ENCODE data around the gene TMCC3. TPM values are rescaled to one million over a fixed set of nuclear protein-coding genes. Genes with fewer than 3 reads are reported as not detected.

TMCC3 gene
- total and polyA plus RNA-seq, 2 experiments from 2014 or later: 0.11 to 0.46 TPM

DNA sequence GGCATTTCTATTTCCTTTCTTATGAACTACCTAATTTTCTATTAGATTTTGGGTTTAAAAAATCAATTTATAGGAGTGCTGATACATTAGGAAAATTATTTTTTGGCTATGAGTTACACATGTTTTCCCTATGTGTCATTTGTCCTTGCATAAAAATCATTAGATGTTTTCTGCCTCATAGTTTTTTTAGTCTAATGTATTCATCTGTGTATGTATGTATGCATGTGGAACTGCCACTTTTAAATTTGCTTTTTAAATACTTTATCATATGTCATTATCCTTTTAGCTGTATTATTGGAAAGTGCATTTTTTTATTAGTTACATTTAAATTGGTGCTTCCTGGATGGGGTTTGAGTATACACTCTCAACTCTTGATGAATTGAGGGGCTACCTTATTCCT, 112.0 kb downstream of the TMCC3 start:
- Histone ChIP-seq H3K4me1 (ENCODE audit: insufficient read depth) (no peaks in the 10 kb centered on the region), H3K9me2 (ENCODE audit: insufficient read depth) (no peaks in the 10 kb centered on the region), H3K79me2 (ENCODE audit: insufficient read depth) (no peaks in the 10 kb centered on the region), H3K4me2 (ENCODE audit: unreplicated experiment) (no peak overlapping the region), H3F3A (ENCODE audit: insufficient read depth) (no peaks in the 10 kb centered on the region), H3K9ac (no peak overlapping the region), H3K27ac (no peak overlapping the region), H3K27me3 (replicated peaks; ENCODE audit: insufficient read depth) (peaks cover 10% of the 10 kb centered on the region; the same call in 1 of the 2 replicates), H3K36me3 (ENCODE audit: low read depth) (no peaks in the 10 kb centered on the region), H3K9me3 (ENCODE audit: low read depth) (no peaks in the 10 kb centered on the region), H4K20me1 (ENCODE audit: insufficient read depth) (no peaks in the 10 kb centered on the region), H2AFZ (no peak overlapping the region), H3K4me3 (no peak overlapping the region)
- TF ChIP-seq EZH2 (IDR thresholded peaks at IDR 0.05; ENCODE audit: insufficient read depth, poor library complexity, severe bottlenecking) (no peak), EZH2phosphoT487 (IDR thresholded peaks at IDR 0.05; ENCODE audit: insufficient read depth, low read depth) (no peak)
- DNase-seq: peak; percentile 33
- in situ Hi-C loops (cut with MboI): no loop called here

DNA sequence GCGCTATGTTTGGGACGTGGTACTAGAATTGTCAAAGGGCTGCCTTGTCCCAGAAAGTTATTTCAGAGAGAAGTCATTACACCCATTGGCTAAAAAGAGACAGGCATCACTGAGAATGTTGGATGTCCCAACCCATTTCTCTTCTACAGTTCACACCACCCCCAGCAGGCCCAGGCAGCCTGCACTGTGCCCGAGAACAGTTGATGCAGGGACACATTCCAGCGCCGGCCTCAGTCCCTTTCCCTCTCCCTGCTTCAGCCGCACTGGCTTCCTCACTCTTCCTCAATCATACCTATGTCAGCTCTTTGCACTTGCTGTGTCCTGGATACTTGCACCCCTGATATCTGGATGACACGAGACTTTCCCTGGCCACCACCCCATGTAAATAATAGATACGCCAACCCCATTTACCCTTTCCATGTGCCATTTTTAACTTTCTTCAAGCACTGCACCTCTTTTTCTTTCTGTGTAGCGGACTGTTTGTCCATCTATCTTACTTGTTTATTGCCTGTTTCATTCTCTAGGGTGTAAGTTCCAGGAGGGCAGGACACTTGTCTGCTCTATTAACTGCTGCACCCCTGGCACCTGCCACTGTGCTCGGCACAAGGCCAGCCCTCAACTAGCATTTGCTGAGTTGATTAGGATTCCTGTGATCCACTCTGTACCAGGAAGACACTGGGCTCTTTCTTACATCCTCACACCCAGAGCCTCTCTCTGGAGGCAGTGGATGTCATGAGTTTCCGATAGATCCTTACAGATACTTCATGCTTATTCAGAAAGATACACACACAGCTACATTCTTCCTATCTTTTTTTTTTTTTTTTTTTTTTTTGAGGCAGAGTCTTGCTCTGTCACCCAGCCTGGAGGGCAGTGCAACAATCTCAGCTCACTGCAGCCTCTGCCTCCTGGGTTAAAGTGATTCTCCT, 114.1 kb downstream of the TMCC3 start:
- Histone ChIP-seq H3K27ac (no peak overlapping the region), H2AFZ (no peak overlapping the region), H3F3A (ENCODE audit: insufficient read depth) (no peaks in the 10 kb centered on the region), H3K4me3 (no peak overlapping the region), H3K79me2 (ENCODE audit: insufficient read depth) (no peaks in the 10 kb centered on the region), H3K9me2 (ENCODE audit: insufficient read depth) (no peaks in the 10 kb centered on the region), H3K27me3 (replicated peaks; ENCODE audit: insufficient read depth) (peaks cover 10% of the 10 kb centered on the region; the same call in 1 of the 2 replicates), H3K4me1 (ENCODE audit: insufficient read depth) (no peaks in the 10 kb centered on the region), H3K9ac (no peak overlapping the region), H3K9me3 (ENCODE audit: low read depth) (no peaks in the 10 kb centered on the region), H3K36me3 (ENCODE audit: low read depth) (no peaks in the 10 kb centered on the region), H3K4me2 (ENCODE audit: unreplicated experiment) (no peak overlapping the region), H4K20me1 (ENCODE audit: insufficient read depth) (no peaks in the 10 kb centered on the region)
- DNase-seq: no peak
- WGBS, 2 experiments (ENCODE audit: low coverage in 1 of 2, low lambda C conversion rate in 2 of 2, missing lambda C conversion rate in 2 of 2): 79 to 86% methylated on average over 11 of the region's 11 CpGs
- TF ChIP-seq EZH2 (IDR thresholded peaks at IDR 0.05; ENCODE audit: insufficient read depth, poor library complexity, severe bottlenecking) (no peak), EZH2phosphoT487 (IDR thresholded peaks at IDR 0.05; ENCODE audit: insufficient read depth, low read depth) (no peak)
- in situ Hi-C loops (cut with MboI): no loop called here

DNA sequence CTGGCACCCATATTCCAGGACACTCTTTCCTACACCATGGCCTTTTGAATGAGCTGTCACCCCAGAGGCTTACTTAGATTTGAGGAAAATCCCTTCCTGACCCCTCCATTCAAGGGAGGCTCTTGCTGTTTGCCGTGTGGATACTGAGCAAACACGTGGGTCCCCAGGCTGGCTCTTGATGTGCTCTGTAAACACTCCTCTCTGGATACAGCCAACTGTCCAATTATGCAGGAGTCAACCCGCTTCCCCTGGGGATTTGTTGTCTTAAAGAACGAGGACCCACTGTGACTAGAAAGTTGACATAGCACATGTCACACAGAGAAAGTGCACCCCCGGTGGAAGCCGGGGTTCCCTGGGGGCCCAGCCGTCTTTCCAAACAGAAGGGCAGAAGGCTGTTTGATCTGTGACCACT, 114.8 kb downstream of the TMCC3 start:
- Histone ChIP-seq H3K9me3 (ENCODE audit: low read depth) (no peaks in the 10 kb centered on the region), H4K20me1 (ENCODE audit: insufficient read depth) (no peaks in the 10 kb centered on the region), H3K27ac (no peak overlapping the region), H3F3A (ENCODE audit: insufficient read depth) (no peaks in the 10 kb centered on the region), H3K79me2 (ENCODE audit: insufficient read depth) (no peaks in the 10 kb centered on the region), H3K36me3 (ENCODE audit: low read depth) (no peaks in the 10 kb centered on the region), H3K4me1 (ENCODE audit: insufficient read depth) (no peaks in the 10 kb centered on the region), H3K4me3 (no peak overlapping the region), H3K9me2 (ENCODE audit: insufficient read depth) (no peaks in the 10 kb centered on the region), H2AFZ (no peak overlapping the region), H3K4me2 (ENCODE audit: unreplicated experiment) (no peak overlapping the region), H3K9ac (no peak overlapping the region), H3K27me3 (replicated peaks; ENCODE audit: insufficient read depth) (peaks cover 18% of the 10 kb centered on the region; the same call in 1 of the 2 replicates)
- no peak for TF ChIP-seq EZH2phosphoT487 (IDR thresholded peaks at IDR 0.05; ENCODE audit: insufficient read depth, low read depth)
- no peak for TF ChIP-seq EZH2 (IDR thresholded peaks at IDR 0.05; ENCODE audit: insufficient read depth, poor library complexity, severe bottlenecking)
- no peak for DNase-seq
- WGBS, 2 experiments (ENCODE audit: low coverage in 1 of 2, low lambda C conversion rate in 2 of 2, missing lambda C conversion rate in 2 of 2): 90 to 91% methylated on average over 7 of the region's 7 CpGs
- in situ Hi-C loops (cut with MboI): no loop called here

DNA sequence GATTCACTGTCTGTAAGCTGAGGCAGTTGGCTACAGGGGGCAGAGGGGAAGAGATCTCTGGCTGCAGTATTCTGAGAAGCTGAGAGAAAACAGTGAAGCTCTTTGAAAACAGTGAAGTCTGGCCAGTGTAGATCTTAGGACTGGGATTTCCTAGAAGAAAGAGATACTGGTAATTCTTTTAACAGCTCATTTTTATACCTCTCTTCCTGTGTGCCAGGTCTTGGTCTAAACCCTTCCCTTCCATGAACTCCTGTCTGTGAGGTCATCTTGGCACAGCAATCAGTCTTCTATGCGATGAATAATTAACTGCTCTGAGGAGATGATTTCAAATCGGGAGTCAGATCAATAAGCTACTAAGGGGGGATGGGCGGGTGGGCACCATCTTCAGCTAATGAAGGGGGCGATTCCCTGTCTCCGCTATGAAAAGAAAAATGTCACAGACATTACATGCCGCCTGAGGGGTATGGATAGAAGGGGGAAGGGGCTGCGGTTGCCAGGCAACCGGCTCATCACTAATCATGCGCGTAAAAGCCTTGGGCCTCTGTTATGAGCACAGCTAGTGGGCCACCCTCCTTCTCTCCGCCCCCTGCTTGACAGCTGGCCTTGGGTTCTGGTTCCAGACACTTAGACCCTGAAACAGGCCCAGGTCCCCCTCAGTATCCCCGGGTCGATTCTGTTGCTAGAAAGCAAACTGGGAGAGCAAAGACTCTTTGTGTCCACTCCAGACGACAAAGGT, 115.4 kb downstream of the TMCC3 start:
- in situ Hi-C loops (cut with MboI): loop anchor here (5.0 kb wide), 1 partner anchor 398 kb away; no protein-coding TSS in a partner anchor
- WGBS, 2 experiments (ENCODE audit: low coverage in 1 of 2, low lambda C conversion rate in 2 of 2, missing lambda C conversion rate in 2 of 2): 82 to 85% methylated on average over 13 to 14 of the region's 14 CpGs

More for the DNA sequence above, 115.4 kb downstream of the TMCC3 start:
- Histone ChIP-seq H3K9me2 (ENCODE audit: insufficient read depth) (no peaks in the 10 kb centered on the region), H3K9me3 (ENCODE audit: low read depth) (no peaks in the 10 kb centered on the region), H3F3A (ENCODE audit: insufficient read depth) (no peaks in the 10 kb centered on the region), H3K4me1 (ENCODE audit: insufficient read depth) (no peaks in the 10 kb centered on the region), H3K27me3 (replicated peaks; ENCODE audit: insufficient read depth) (peaks cover 20% of the 10 kb centered on the region; the same call in 1 of the 2 replicates), H3K4me3 (no peak overlapping the region), H3K36me3 (ENCODE audit: low read depth) (no peaks in the 10 kb centered on the region), H3K4me2 (ENCODE audit: unreplicated experiment) (no peak overlapping the region), H4K20me1 (ENCODE audit: insufficient read depth) (no peaks in the 10 kb centered on the region), H3K9ac (no peak overlapping the region), H3K79me2 (ENCODE audit: insufficient read depth) (no peaks in the 10 kb centered on the region), H2AFZ (no peak overlapping the region), H3K27ac (no peak overlapping the region)
- no peak for TF ChIP-seq EZH2phosphoT487 (IDR thresholded peaks at IDR 0.05; ENCODE audit: insufficient read depth, low read depth)
- DNase-seq: no peak
